H1 (cell line): Measurements from ENCODE around the gene CNIH3.

Experiments used
- KDM4A ChIP-seq: IDR thresholded peaks from one replicate; pipeline ENCODE4 v1.7.1; 2012; ENCODE audit warnings: low read depth, mild to moderate bottlenecking, moderate library complexity, low read length, inconsistent platforms; ENCODE audit not compliant: severe bottlenecking
- TCF12 ChIP-seq: IDR thresholded peaks from 2 replicates; pipeline ENCODE4 v1.6.1; 2011; ENCODE audit warnings: low read depth, mild to moderate bottlenecking, low read length
- TF ChIP-seq, protein P1 (sequence below), 3 experiments: IDR thresholded peaks; 1 replicate in 2 of 3; 2 replicates in 1 of 3; pipeline versions ENCODE4 v1.5.1 to v1.6.1; 2011; ENCODE audit warnings: low read length in 3 of 3, mild to moderate bottlenecking in 3 of 3, inconsistent platforms in 2 of 3, low read depth in 1 of 3, moderate library complexity in 1 of 3; ENCODE audit not compliant: insufficient read depth in 1 of 3; ENCODE audit errors: control extremely low read depth in 1 of 3

DNA sequence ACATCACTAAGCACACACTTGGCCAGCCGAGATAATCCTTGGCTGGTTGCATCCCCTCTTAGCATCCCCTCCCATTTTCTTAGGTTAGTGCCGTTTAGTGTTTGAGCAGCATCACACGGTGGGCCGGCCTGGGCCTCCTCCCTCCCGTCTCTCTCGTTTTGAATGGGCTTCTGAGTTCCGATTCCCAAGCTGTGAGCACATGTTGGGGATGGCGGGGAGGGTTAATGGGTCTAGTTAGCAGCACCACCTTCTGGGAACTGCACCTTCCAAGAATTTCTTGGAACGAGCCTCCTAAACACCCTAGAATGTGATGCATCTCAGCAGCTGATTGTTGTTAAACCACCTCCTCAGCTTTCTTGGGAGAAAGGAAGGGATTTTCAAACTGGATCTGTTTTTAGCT, 73.3 kb downstream of the CNIH3 start:
- TF ChIP-seq KDM4A: no peak
- no peak for TF ChIP-seq TCF12
- TF ChIP-seq, protein P1, sequence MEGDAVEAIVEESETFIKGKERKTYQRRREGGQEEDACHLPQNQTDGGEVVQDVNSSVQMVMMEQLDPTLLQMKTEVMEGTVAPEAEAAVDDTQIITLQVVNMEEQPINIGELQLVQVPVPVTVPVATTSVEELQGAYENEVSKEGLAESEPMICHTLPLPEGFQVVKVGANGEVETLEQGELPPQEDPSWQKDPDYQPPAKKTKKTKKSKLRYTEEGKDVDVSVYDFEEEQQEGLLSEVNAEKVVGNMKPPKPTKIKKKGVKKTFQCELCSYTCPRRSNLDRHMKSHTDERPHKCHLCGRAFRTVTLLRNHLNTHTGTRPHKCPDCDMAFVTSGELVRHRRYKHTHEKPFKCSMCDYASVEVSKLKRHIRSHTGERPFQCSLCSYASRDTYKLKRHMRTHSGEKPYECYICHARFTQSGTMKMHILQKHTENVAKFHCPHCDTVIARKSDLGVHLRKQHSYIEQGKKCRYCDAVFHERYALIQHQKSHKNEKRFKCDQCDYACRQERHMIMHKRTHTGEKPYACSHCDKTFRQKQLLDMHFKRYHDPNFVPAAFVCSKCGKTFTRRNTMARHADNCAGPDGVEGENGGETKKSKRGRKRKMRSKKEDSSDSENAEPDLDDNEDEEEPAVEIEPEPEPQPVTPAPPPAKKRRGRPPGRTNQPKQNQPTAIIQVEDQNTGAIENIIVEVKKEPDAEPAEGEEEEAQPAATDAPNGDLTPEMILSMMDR (IDR thresholded peaks at IDR 0.05; ENCODE audit: control extremely low read depth in 1 of 3, insufficient read depth in 1 of 3, low read depth in 1 of 3, low read length in 3 of 3): no peak
